Measurements from ENCODE around the gene APOL6.
"Not testable (repeated sequence)": the region's sequence is repeated elsewhere in the genome, so short reads cannot be mapped to it uniquely, and the experiment has no call there.

The APOL6 gene

DNA sequence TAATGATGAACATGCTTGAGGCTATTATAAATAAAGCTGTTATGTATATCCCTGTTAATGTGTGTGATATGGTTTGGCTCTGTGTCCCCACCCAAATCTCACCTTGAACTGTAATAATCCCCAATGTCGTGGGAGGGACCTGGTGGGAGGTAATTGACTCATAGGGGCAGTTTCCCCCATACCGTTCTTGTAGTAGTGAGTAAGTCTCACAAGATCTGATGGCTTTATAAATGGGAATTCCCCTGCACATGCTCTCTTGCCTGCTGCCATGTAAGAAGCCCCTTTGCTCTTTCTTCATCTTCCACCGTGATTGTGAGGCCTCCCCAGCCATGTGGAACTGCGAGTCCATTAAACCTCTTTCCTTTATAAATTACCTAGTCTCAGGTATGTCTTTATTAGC is 31.2 kb downstream of the APOL6 start:
- DNase-seq (ENCODE audit: low spot score) = not testable (repeated sequence)

DNA sequence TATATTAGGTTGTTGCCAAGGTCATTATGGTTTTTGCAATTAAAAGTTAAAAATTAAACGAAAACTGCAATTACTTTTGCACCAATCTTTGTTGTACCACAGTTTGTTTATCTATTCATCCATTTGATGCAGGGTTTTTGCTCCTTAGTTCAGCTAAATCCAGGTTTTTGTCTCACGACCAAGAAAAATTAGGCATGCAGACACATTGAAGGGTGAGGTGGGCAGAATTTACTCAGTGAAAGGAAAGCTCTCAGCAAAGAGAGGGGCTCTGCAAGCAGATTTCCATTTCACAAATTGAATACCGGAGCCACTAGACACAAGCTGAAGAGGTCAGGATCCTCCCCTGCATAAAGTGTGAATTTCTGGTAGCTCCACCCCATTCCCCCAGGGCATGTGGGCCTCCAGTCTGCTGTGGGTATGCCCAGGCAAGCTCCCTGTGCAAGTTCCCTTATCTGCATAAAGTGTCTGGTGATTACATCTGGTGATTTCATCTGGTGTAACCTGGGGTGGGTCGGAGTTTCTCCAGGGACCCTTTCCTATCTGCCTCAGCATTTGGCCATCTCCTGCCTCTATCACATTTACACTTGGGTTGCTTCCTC is 33.3 kb downstream of the APOL6 start:
- no peak for DNase-seq (ENCODE audit: low spot score)

DNA sequence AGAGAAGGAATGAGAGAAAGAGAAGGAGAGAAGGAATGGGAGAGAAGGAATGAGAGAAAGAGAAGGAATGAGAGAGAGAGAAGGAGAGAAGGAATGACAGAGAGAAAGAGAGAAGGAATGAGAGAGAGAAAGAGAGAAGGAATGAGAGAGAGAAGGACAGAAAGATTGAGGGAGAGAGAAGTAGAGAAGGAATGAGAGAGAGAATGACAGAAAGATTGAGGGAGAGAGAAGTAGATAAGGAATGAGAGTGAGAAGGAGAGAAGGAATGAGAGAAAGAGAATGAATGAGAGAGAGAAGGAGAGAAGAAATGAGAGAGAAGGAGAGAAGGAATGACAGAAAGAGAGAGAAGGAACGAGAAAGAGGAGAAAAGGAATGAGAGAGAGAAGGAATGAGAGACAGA is 35.3 kb downstream of the APOL6 start:
- no peak for DNase-seq (ENCODE audit: low spot score)

DNA sequence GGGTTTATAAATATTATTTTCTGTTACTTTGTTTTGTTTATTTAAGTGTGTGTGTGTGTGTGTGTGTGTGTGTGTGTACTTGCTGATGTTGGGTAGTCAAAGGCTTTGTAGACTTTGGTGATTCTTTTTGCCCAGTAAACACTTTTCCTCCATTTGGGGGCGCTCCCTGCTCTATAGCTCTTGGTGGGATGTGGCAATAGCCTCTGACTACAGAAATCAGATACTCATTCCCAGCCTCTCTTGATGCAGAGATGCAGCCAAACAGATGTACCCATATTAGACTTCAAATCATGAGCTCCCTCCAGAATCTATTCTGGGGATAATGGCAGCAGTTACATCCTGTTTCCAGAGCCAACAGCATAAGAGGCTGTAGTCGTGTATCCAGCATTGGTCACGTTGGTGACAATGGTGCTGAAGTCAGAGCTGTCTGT is 36.0 kb downstream of the APOL6 start:
- no peak for DNase-seq (ENCODE audit: low spot score)

DNA sequence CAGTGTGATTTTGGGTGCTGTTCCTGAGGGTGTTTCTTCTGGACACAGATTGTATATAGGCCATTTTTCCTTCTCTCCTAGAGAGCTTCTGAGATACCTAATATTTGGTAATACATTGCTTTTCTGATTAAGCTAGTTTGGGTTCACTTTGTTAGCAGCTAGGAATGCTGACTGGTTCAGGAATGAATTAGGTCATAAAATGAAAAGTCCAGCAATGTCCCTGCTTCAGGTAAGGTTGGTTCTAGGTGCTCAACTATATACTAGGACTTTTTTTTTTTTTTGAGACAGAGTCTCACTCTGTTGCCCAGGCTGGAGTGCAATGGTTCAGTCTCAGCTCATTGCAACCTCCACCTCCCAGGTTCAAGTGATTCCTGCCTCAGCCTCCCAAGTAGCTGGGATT is 36.5 kb downstream of the APOL6 start:
- no peak for DNase-seq (ENCODE audit: low spot score)

DNA sequence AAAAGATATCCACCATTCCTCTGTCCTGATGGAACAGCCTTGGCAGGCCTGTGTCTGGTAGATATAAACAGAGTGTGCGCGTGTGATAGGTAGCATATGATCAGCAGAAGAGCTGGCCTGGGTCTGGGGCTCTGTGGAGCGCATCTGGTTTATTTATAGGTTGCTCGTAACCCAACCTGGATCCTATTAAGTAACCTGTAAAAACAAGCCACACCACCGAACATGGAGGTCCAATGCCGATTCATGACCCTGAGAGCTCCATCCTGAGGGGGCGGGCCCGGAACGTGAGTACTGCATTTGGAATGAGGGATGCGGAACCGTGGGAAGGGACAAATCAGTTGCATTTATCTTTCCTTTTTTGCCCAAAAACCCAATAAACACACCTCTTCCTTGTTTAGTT is 37.5 kb downstream of the APOL6 start:
- DNase-seq (ENCODE audit: low spot score) = no peak

DNA sequence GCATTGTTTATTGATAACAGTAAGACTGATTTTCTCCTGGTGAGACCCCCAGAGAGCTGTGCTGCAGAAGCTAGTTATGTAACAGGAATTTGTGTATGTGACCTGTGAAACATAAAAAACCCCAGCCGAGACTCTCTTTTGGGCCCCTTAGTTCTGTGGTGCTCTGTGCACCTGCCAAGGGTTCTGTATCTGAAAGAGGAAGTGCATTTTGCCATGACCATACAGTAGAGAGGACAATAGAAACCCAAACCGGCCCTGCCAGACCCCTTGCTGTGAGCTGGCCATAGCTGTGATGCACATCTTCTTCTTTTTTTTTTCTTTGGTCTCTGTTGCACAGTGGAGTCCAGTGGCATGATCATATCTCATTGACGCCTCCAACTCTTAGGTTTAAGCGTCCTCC is 38.1 kb downstream of the APOL6 start:
- DNase-seq (ENCODE audit: low spot score) = no peak

DNA sequence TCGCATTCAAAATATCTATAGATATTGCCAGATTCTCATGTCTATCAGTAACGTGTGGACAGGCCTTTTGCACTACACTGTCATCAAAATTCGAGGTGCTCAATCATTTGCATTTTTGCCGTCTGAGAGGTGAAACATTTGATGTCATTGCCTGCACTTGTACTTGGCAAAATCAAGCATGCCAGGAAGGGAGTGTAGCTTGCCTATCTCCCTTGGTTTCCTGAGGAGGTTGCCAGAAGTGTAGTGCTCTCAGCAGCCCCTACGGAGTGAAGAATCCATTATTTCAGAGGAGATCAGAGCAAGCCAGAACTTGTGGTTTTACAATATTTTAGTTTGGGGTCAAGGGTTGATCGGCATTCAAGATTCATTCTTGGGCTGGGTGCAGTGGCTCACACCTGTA is 39.2 kb downstream of the APOL6 start:
- DNase-seq (ENCODE audit: low spot score) = no peak

DNA sequence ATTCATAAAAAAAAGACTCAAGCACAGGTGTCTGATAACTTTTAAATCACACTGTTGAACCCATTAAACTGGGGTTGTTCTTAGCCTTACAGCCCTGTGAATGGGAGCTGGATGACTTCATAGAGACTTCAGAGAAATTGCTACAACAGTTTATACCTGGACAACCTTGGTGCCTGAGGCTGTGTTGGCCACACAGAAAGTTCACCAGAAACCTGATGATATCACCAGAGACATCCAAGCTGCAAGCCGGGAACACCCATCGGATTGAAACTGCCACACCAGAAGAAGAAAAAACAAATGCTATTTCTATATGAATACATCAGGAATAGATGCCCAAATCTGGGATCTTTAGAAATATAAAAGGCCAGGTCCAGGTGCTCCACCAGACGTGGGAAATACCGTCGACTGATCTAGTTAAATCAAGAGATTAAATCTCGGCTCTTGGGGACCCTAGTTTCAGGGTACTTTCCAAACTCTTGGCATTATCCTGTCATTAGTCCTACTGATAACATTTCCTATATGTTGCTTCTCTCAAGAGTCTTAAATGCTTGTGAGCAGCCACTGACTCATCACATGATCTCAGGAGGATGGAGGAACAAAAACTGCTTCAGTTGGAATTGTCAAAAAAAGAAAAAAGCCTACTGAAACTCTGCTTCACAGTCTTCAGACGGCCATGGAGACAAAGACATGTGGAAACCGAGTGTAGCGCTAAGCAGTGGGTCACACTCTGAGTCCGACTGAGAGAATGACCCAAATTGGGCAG is 40.8 kb downstream of the APOL6 start:
- DNase-seq (ENCODE audit: low spot score) = no peak

DNA sequence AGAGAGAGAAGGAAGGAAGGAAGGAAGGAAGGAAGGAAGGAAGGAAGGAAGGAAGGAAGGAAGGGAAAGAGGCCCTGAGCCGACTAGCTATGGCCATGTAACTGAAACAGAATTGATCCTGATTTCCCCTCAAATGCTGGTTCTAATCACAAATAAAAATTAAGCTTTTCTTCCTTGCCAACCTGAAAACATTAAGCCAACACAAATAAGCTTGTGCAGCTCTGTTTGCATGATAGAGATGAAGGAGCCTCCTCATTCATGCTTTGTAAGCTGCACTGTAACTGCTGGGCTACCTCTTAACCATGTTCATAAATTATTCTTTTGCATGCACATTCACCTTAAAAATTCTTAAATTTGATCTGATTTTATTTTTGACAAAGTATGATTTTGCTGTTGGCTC is 41.8 kb downstream of the APOL6 start:
- no peak for DNase-seq (ENCODE audit: low spot score)

DNA sequence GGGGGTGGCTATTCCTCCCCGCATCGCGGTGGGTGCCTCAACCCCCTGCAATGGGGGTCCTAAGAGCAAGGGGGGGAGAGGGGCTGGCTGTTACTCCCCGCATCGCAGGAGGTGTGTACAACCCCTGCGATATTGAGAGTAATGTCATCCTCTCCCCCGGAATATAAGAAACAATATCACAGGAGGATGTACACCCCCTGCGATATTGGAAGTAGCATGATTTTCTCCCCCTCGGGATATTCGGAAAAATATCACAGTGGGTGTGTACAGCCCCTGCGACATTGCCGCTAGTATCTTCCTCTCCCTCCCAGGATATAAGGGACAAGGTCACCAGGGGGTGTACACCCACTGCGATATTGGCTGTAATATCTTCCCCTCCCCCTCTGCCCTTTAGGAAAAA is 47.0 kb downstream of the APOL6 start:
- DNase-seq (ENCODE audit: low spot score) = no peak

DNA sequence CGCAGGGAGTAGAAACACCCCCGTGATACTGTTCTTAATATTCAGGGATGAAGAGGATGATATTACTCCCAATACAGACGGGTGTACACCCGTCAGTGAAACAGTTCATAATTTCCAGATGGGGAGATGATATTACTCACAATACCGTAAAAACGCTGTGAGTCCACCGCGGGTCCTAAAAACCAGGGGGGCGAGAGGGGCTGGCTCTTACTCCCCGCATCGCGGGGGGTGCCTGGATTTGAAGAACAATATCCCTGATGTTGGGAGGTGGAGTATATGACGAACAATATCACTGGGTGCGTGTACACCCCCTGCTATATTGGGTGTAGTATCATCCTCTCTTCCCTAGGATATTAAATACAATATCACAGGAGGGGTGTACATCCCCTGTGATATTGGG is 48.9 kb downstream of the APOL6 start:
- DNase-seq (ENCODE audit: low spot score) = no peak

DNA sequence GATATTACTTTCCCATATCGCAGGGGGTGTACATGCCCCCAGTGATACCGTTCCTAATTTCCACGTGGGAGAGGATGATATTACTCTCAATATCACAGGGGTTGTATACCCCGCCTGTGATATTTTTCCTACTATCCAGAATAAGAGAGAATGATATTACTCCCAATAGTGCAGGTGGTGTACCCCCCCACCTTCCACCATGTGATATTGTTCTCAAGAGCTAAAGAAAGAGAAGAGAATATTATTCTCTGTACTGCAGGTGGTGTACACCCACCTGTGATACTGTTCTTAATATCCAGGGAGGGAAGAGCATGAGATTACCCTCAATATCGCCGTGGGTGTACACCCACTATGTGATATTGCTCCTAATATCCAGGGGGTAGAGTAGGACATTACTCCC is 51.6 kb downstream of the APOL6 start:
- DNase-seq (ENCODE audit: low spot score) = not testable (repeated sequence)

DNA sequence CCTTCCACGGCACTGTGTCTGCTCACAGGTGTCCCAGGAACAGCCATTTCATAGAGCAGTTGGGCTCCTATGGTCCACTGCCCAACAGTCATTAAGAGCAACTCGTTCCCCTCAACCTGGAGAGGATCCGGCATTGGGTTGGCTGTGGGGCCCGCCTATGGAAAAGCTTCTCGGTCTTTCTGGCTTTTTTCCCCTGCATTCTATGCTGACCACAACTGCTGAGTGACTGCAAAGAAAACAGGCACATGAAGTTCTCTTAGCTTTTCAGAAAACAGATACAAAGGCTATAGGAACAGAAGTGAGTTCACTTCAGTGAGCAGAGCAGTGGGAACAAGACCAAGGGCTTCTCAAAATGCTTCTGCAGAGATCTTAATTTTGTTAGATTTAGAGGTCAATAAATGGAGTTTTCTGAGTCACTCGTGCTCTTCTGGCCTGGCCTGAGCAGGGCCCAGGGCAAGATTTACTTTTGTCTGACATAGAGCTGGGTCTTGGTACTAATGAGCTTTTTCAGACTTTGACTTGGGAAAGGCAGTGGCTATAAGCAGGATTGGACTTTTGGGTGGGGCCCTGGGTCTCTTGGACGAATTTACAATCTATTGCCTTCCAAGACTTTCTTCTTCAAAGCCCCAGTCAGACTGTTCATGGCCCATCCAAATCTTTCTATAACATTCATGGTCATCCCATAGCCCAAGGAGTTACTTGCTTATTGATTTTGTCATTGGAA is 55.8 kb downstream of the APOL6 start:
- no peak for DNase-seq (ENCODE audit: low spot score)

DNA sequence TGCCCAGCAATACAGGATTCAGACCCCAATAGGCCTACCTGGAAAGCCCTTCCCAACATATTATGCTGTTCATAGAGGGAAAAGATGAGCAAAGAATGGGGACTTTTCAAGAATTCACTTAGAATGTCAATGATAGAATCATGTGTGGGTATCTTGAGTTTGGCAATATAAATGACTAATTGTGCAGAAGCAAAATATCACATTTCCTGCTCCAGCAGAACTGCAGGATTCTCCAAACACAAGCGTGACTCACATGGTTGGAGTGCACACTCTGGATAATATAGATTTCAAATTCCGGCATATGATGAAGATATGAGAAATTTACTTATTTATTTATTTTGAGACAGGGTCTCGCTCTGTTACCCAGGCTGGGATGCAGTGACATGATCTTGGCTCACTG is 56.9 kb downstream of the APOL6 start:
- no peak for DNase-seq (ENCODE audit: low spot score)

DNA sequence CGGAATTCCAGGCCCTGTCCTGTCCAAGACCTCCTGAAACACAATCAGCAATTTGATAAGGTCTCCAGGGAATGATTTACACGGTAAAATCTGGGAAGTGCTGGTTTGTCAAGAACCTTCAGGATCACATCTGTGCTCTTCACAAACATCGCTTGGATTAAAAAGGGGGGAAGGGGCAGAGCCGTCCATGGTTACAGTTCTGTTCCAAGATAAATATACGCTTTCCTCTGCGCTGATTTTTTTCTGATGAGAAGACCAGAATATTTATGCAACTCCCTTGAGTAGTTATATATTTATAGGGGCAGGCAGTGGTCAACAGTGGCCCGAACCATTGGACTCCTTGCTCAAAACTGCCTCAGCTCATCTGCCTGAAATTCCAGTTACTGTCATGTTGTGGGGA is 60.2 kb downstream of the APOL6 start:
- DNase-seq (ENCODE audit: low spot score) = no peak

DNA sequence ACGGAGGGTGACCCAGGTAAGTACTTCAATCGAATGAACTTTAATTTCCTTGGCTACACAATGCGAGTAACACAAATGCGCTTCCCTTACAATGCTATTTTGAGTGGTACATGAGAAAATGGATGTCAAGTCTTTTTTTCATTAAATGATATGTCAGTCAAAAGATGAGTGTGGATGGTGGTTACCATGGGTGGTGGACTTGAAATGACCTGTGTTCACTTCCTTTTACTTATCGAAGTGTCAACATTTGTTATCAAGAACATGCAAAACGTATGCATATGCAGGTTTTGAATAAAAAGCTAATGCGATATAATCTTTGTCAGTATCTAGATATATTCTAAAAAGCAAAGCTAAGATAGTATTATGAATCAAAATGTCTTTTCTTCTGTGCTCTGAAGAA is 60.7 kb downstream of the APOL6 start:
- no peak for DNase-seq (ENCODE audit: low spot score)

DNA sequence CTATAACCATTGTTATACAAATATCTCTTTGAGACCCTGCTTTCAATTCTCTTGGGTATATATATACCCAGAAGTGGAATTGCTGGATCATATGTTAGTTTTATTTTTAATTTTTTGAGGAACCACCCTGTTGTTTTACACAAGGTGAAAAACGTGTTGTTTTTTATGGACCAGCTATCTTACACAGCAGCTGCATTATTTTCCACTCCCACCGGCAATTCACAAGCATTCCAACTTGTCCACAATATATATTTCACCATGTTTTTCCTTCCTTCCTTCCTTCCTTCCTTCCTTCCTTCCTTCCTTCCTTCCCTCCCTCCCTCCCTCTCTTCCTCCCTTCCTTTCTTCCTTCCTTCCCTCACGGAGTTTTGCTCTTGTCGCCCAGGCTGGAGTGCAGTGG is 63.1 kb downstream of the APOL6 start:
- no peak for DNase-seq (ENCODE audit: low spot score)

DNA sequence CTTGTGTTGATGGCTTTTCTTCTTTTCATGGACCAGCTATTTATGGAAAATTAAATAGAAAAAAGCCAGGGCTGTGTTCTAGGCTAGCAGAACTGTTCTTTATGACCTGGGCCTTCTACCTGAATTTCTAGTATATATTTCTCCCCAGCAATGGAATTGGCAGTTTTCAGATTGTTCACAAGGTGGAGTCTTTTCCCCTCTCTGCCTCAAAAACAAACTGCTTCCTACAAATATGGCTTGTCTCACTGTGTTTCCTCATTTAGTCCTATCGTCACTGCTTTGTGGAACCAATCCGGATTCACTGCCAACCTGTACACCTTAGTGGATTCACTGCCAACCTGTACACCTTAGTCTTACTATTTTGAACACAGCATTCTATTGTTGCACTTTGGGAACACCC is 64.4 kb downstream of the APOL6 start:
- no peak for DNase-seq (ENCODE audit: low spot score)

DNA sequence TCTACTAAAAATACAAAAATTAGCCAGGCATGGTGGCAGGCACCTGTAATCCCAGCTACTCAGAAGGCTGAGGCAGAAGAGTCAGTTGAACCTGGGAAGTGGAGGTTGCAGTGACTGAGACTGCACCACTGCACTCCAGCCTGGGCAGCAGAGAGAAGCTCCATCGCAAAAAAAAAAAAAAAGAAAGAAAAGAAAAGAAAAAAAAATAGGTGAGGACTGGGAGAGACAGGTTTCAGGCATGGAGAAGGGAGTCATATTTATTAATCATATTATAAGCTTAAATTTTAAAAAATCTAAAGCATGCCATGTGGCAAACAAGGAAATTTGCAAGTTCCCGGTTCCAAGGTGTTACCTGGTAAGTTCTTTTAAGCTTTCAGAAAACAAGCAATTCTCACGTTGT is 69.3 kb downstream of the APOL6 start, which contains the start of gene APOL5:
APOL5 (plus strand) TSS at position 301 of the 400 bp plus-strand sequence; CDS start at position 301, 0 bp downstream.
- no peak for DNase-seq (ENCODE audit: low spot score)
